GM21723 (cell line): Measurements from ENCODE around the gene KLHL6.
"Not testable (repeated sequence)": the region's sequence is repeated elsewhere in the genome, so short reads cannot be mapped to it uniquely, and the experiment has no call there.

Experiments used
- ATAC-seq: cut with Tn5 transposase; IDR thresholded peaks from one replicate; pipeline ENCODE4 v1.9.1; 2021; ENCODE audit warnings: mild to moderate bottlenecking, moderate library complexity; ENCODE audit not compliant: unreplicated experiment

The KLHL6 gene

GRCh38 chr3:183488343-183488742 lies 67.2 kb downstream of the KLHL6 start:
- no peak for ATAC-seq

- ATAC-seq: no peak
Observed at GRCh38 chr3:183487896-183488295, 67.6 kb downstream of the KLHL6 start.

GRCh38 chr3:183487016-183487415 lies 68.5 kb downstream of the KLHL6 start:
- ATAC-seq: no peak

GRCh38 chr3:183486472-183486871 lies 69.0 kb downstream of the KLHL6 start:
- no peak for ATAC-seq

- ATAC-seq: no peak
Observed at GRCh38 chr3:183485585-183485984, 69.9 kb downstream of the KLHL6 start.

GRCh38 chr3:183485093-183485492 lies 70.4 kb downstream of the KLHL6 start:
- no peak for ATAC-seq

DNA sequence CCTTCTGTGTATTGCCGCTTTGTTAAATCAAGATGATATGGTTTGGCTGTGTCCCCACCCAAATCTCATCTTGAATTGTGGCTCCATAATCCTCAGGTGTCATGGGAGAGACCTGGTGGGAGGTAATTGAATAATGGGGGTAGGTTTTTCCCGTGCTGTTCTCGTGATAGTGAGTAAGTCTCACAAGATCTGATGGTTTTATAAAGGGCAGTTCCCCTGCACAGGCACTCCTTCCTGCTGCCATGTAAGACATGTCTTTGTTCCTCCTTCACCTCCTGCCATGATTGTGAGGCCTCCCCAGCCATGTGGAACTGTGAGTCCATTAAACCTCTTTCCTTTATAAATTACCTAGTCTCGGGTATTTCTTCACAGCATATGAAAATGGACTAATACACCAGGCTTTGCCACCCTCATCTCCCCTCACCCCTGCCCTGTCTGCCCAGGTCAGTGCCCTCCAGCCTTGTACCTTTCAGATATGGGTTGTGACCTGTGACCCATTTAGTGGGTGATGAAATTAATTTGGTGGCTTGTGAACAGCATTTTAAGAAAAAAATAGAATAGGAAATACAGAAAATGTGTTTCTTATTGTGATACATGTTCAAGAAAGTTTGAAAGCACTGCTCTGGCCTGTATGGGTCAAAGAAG lies 71.0 kb downstream of the KLHL6 start:
- no peak for ATAC-seq

GRCh38 chr3:183481582-183481981 lies 73.9 kb downstream of the KLHL6 start:
- no peak for ATAC-seq

DNA sequence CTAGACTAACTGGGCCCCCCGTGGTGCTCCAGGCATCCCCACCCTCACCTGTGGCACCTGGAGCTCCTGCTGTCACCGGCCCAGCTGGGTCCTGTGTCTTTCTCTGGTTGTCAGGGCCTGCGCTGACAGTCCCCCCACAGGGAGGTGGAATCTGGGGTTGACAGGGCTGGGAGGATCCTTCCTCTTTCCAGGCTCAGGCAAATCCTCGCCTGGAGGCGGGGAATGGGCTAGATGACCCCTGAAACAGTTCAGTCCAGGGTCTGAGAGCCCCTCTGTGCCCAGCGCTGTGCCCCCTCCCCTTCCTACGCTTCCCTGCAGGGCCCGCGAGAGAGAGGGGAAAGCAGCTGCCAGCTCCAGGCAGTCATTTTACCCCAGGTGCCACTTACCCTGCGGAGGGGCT lies 77.0 kb downstream of the KLHL6 start:
- no peak for ATAC-seq

GRCh38 chr3:183477801-183478456 lies 77.6 kb downstream of the KLHL6 start:
- no peak for ATAC-seq

DNA sequence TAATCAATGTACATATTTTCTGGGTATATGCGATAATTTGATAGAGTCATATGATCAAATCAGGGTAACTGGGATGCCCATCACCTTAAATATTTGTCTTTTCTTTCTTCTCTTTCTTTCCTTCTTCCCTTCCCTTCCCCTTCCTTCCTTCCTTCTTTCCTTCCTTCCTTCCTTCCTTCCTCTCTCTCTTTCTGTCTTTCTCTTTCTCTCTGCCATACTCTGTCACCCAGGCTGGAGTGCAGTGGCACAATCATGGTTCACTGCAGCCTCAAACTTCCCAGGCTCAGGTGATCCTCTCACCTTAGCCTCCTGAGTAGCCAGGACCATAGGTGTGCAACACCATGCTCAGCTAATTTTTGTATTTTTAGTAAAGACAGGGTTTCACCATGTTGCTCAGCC lies 79.7 kb downstream of the KLHL6 start:
- ATAC-seq: not testable (repeated sequence)

DNA sequence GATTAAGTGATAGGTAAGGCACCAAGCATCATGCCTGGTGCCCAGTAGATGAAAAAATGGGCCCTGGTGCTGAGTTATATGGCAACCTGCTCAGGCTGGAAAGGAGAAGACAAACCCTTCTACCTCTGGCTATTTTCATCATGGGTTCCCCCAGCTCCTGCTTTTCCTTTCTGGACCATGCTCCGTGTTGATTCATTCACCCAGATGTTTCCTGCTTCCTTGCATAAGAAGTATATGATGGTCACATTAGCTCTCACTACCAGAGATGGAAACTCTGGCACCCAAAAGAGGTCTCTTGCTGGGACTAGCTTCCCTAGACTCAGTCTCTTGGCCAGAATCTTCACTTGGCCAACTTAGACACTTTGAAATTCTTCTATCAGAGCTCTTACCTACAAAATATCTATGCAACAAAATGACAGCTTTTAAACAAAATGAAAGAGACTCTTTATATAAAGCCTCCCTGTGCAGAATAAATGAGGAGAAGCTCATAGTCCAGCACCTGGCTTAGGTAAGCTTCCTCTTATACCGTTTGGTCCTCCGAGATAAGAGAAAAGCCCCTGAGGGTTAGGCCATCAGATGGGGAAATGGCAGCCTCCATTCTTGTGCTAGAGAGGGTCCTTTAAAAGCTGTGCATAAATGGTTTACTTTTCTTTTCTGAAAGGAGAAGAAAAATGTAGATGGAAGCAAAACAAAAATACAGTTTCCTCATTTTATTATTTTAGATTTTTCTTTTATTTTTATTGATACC lies 80.3 kb downstream of the KLHL6 start:
- ATAC-seq: no peak

- ATAC-seq: no peak
Observed at GRCh38 chr3:183473969-183474368, 81.5 kb downstream of the KLHL6 start.

- ATAC-seq: no peak
Observed at GRCh38 chr3:183472155-183472554, 83.4 kb downstream of the KLHL6 start.

- ATAC-seq: no peak
Observed at GRCh38 chr3:183468424-183468823, 87.1 kb downstream of the KLHL6 start.

DNA sequence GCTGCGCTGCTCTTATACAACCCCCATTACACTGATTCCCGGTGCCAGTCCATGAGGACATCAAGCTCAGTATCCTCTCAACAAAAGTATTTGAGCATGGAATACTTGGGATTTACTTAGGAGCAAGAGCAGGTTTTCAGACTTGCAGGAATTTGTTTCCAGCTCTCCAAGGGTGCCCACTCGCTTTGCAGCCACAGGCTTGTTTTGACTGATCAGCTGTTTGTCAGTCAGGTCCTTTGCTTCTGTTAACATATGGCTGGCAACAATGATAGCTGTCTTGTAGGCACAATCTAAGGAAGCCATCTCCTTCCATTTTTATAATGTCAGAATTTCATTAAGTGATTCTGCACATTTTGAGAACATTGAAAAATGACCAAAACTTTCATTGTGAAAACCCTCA lies 88.9 kb downstream of the KLHL6 start:
- ATAC-seq: no peak

GRCh38 chr3:183465710-183466109 lies 89.8 kb downstream of the KLHL6 start:
- not testable (repeated sequence) for ATAC-seq

GRCh38 chr3:183464480-183464879 lies 91.0 kb downstream of the KLHL6 start:
- no peak for ATAC-seq

- ATAC-seq: no peak
Observed at GRCh38 chr3:183460081-183461055, 95.1 kb downstream of the KLHL6 start.

DNA sequence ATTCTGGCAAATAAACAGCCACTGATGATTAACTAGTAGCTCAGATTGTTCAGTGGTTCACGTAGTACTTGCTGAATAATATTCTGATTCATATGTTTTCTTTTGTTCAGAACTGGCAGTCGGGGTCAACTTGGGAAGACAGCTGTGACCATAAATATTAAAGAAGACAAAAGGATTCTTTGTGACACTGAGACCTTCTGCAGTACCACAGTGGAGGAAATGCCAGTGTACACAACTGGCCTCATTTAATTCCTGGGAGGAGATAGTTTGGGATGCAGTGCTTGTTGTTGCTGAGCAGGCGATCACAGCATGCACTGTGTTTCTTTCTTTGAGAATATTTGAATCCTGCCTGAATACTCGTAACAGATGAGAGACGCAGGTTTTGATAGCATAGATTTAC lies 100.4 kb downstream of the KLHL6 start:
- no peak for ATAC-seq

GRCh38 chr3:183454064-183454463 lies 101.4 kb downstream of the KLHL6 start:
- no peak for ATAC-seq
